ENCODE measurements around the gene TMC1.

TMC1 gene

GRCh38 chr9:72880821-72881220 lies 359.4 kb downstream of the TMC1 start:
- DNase-seq, result no peak

- no peak for DNase-seq
Measured at GRCh38 chr9:72882117-72882775, 360.8 kb downstream of the TMC1 start.

GRCh38 chr9:72883875-72884274 lies 362.5 kb downstream of the TMC1 start:
- DNase-seq, result no peak

- DNase-seq, result no peak
Measured at GRCh38 chr9:72884508-72884907, 363.1 kb downstream of the TMC1 start.

Data from NCI-H526 (cell line).